ENCODE data around the gene ASPG.

The ASPG gene

DNA sequence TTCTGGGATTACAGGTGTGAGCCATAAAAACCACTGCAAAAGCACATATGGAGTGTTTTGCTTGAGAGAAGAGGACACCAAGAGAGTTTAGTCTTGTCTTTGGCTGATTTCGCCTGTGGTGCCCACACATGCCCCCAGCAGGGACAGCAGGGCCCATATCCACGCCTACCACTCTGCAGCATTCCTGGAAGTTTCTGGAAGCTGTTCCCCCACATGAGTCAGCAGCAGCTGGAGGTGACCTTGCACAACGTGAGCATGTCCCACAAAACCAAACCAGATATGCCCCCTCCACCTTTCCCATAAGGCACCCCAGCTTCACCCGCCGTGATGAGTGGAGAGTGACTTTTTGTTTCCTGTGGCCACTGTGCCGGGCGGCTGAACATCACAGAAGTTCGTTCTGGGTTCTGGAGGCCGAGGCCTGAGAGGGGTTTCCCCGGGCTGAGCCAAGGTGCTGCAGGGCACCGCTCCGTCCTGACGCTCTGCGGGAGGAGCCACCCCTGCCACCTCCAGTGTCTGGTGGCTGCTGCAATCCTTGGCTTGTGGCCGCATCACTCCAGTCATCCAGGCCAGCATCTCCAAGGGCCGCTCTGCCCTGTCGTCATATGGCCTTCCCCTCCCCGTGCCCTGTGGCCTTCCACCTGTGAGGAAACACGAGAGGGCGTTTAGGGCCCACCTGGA, 4.7 kb downstream of the ASPG start:
- H3K9me2 ChIP-seq (replicated peaks; ENCODE audit: insufficient read depth, low read length) = no peaks in the 10 kb centered on the region

DNA sequence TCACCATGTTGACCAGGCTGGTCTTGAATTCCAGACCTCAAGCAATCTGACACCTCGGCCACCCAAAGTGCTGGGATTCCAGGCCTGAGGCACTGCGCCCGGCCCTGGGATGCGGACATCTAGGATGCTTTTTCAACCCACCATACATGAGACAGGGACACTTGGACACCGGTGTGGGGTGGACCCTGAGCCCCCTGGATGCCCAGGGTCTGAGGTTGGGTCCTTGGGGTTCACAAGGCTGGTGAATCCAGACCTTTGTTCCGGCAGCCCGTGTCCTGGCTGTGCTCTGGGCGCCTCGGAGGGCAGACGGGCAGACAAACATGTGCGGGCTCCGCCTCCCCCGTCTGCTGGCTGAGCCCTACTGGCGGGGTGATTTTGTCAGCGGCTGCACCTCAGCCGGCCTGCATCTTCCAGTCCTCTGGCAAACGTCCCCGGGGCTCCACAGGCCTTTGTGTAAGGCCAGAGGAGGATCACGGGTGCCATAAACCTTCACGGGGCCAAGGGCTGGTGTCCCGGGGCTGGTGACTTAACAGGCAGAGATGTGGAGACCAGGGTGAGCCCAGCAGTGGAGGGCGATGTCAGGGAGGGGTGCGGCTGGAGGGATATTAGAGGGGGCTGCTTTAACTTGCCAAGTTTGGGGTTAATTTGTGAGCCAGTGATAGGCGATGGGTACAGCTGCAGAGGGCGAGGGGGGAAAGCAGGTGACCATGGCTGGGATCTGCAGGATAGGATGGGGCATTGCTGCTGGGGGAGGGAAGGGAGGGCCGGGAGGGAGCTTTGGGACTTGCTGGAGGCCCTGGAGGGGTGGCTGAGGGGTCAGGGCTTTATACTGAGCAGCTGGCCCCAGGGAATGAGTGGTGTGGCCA, 5.8 kb downstream of the ASPG start:
- TF ChIP-seq EZH2phosphoT487 (conservative IDR thresholded peaks at IDR 0.05; ENCODE audit: low read length) = no peak
- TF ChIP-seq, protein P1, sequence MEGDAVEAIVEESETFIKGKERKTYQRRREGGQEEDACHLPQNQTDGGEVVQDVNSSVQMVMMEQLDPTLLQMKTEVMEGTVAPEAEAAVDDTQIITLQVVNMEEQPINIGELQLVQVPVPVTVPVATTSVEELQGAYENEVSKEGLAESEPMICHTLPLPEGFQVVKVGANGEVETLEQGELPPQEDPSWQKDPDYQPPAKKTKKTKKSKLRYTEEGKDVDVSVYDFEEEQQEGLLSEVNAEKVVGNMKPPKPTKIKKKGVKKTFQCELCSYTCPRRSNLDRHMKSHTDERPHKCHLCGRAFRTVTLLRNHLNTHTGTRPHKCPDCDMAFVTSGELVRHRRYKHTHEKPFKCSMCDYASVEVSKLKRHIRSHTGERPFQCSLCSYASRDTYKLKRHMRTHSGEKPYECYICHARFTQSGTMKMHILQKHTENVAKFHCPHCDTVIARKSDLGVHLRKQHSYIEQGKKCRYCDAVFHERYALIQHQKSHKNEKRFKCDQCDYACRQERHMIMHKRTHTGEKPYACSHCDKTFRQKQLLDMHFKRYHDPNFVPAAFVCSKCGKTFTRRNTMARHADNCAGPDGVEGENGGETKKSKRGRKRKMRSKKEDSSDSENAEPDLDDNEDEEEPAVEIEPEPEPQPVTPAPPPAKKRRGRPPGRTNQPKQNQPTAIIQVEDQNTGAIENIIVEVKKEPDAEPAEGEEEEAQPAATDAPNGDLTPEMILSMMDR (IDR thresholded peaks at IDR 0.05; ENCODE audit: insufficient read depth, low read length, poor library complexity, severe bottlenecking) = no peak
- H3K9me2 ChIP-seq (replicated peaks; ENCODE audit: insufficient read depth, low read length) = no peaks in the 10 kb centered on the region
- no peak overlapping the region for H2AFZ ChIP-seq (ENCODE audit: low read depth, low read length, severe bottlenecking)

More for the DNA sequence above, 4.7 kb downstream of the ASPG start:
- Histone ChIP-seq H4K20me1 (ENCODE audit: low read depth, low read length) (no peaks in the 10 kb centered on the region), H3F3A (ENCODE audit: insufficient read depth) (no peaks in the 10 kb centered on the region), H3K79me2 (ENCODE audit: insufficient read depth, low read length) (no peaks in the 10 kb centered on the region), H3K27me3 (ENCODE audit: low read length) (no peaks in the 10 kb centered on the region), H3K4me3 (ENCODE audit: insufficient read depth, low read length, poor library complexity, severe bottlenecking) (no peak overlapping the region), H3K36me3 (ENCODE audit: low read length) (no peaks in the 10 kb centered on the region), H3K9ac (ENCODE audit: low read length) (no peak overlapping the region), H3K4me2 (ENCODE audit: low read depth, low read length, poor library complexity, severe bottlenecking) (no peak overlapping the region), H3K27ac (ENCODE audit: low read depth, low read length) (no peak overlapping the region), H3K9me3 (ENCODE audit: insufficient read depth, low read length) (no peaks in the 10 kb centered on the region), H2AFZ (ENCODE audit: low read depth, low read length, severe bottlenecking) (no peak overlapping the region)
- no peak for TF ChIP-seq EZH2phosphoT487 (conservative IDR thresholded peaks at IDR 0.05; ENCODE audit: low read length)
- TF ChIP-seq, protein P1 (IDR thresholded peaks at IDR 0.05; ENCODE audit: insufficient read depth, low read length, poor library complexity, severe bottlenecking) = no peak

DNA sequence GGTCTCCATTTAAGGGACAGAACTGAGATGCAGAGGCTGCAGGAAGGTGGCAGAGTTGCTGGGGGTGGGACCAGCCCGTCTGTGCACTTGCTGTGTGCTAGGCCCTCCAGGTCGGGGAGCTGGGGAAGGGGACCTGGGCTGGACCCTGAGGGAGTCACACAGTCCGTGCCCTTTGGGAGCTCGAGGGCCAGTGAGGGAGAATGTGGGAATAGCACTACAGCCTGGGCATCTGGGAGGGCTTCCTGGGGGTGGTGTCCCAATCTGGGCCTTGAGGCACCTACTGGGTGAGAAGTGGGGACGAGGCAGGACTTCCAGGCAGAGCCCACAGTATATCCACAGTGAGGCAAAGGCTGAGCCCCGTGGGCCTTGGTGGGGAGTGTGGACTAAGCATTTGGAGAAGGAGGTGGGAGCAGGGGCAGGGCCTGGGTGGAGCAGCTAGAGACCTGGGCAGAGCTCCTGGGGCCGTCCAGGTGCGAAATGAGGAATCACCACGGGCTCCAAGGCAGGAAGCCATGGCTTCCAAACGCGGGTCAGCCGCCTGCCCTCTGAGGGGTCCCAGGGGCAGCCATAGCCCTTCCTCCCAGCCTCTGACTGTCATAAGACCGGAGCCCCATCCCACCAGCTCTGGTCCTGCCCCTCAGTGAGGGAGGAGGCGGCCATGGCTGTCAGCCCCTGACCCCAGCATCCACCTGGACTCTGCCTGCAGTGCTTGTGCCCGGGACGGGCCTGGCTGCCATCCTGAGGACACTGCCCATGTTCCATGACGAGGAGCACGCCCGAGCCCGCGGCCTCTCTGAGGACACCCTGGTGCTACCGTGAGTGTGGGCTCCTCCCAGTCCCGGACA, 6.6 kb downstream of the ASPG start:
- Histone ChIP-seq H3K27ac (ENCODE audit: low read depth, low read length) (no peak overlapping the region), H3K4me2 (ENCODE audit: low read depth, low read length, poor library complexity, severe bottlenecking) (no peak overlapping the region), H3K79me2 (ENCODE audit: insufficient read depth, low read length) (no peaks in the 10 kb centered on the region), H3K36me3 (ENCODE audit: low read length) (no peaks in the 10 kb centered on the region), H4K20me1 (ENCODE audit: low read depth, low read length) (no peaks in the 10 kb centered on the region), H2AFZ (ENCODE audit: low read depth, low read length, severe bottlenecking) (no peak overlapping the region), H3K4me3 (ENCODE audit: insufficient read depth, low read length, poor library complexity, severe bottlenecking) (no peak overlapping the region), H3K9me2 (replicated peaks; ENCODE audit: insufficient read depth, low read length) (no peaks in the 10 kb centered on the region), H3K9me3 (ENCODE audit: insufficient read depth, low read length) (no peaks in the 10 kb centered on the region), H3F3A (ENCODE audit: insufficient read depth) (no peaks in the 10 kb centered on the region), H3K27me3 (ENCODE audit: low read length) (no peaks in the 10 kb centered on the region), H3K9ac (ENCODE audit: low read length) (no peak overlapping the region)
- TF ChIP-seq EZH2phosphoT487 (conservative IDR thresholded peaks at IDR 0.05; ENCODE audit: low read length) = no peak
- TF ChIP-seq, protein P1 (IDR thresholded peaks at IDR 0.05; ENCODE audit: insufficient read depth, low read length, poor library complexity, severe bottlenecking) = no peak

More for the DNA sequence above, 5.8 kb downstream of the ASPG start:
- Histone ChIP-seq H3K27ac (ENCODE audit: low read depth, low read length) (no peak overlapping the region), H3K4me2 (ENCODE audit: low read depth, low read length, poor library complexity, severe bottlenecking) (no peak overlapping the region), H3K9me3 (ENCODE audit: insufficient read depth, low read length) (no peaks in the 10 kb centered on the region), H3F3A (ENCODE audit: insufficient read depth) (no peaks in the 10 kb centered on the region), H3K4me3 (ENCODE audit: insufficient read depth, low read length, poor library complexity, severe bottlenecking) (no peak overlapping the region), H4K20me1 (ENCODE audit: low read depth, low read length) (no peaks in the 10 kb centered on the region), H3K79me2 (ENCODE audit: insufficient read depth, low read length) (no peaks in the 10 kb centered on the region), H3K9ac (ENCODE audit: low read length) (no peak overlapping the region), H3K36me3 (ENCODE audit: low read length) (no peaks in the 10 kb centered on the region), H3K27me3 (ENCODE audit: low read length) (no peaks in the 10 kb centered on the region)
